ENCODE measurements around the gene STT3A.

- no peak for TF ChIP-seq POLR2A (IDR thresholded peaks at IDR 0.05)
- TF ChIP-seq CTCF (IDR thresholded peaks at IDR 0.05 in 8 of 11, conservative IDR thresholded peaks at IDR 0.05 in 3 of 11) = no peak
- TF ChIP-seq POLR2AphosphoS5 (IDR thresholded peaks at IDR 0.05) = no peak
Observed at GRCh38 chr11:125626288-125626950, 33.8 kb downstream of the STT3A start.
